Caco-2 (cell line): ENCODE data around the gene PNLIPRP3. TPM values are rescaled to one million over a fixed set of nuclear protein-coding genes. Genes with fewer than 3 reads are reported as not detected.

Experiments used
- BruUV-seq: library from RNA; stranded (reverse); fragments of 400-500 nt; replicated peaks from 2 replicates; lab custom pipeline; 2021; lab: Mats Ljungman, UMichigan
- CTCF ChIA-PET: fragments of 300-600 bp; sonication (Branson Sonifier 250); formaldehyde crosslinking; loops from one replicate; lab custom pipeline; 2022; ENCODE audit warnings: antibody characterized with exemption; lab: Charles Lee
- POLR2A ChIA-PET: fragments of 300-600 bp; sonication (Branson Sonifier 250); formaldehyde crosslinking; loops from one replicate; lab custom pipeline; 2022; ENCODE audit warnings: antibody characterized with exemption; lab: Charles Lee
- DNase-seq, 2 experiments: peaks; one replicate each; pipeline versions ENCODE4 v3.0.0 to v3.0.0-alpha.2; 2020 to 2022
- H3K27me3 ChIP-seq: replicated peaks from 2 replicates; pipeline ENCODE4 v1.6.0; 2011; ENCODE audit warnings: low read length; ENCODE audit not compliant: control insufficient read depth, insufficient read depth
- H3K36me3 ChIP-seq: 2 replicates; pipeline ENCODE4 v1.5.1; 2011; ENCODE audit warnings: low read length; ENCODE audit not compliant: control insufficient read depth, insufficient read depth
- H3K4me1 ChIP-seq: fragments of 250-450 bp; sonication (Bioruptor Pico); 2 replicates; pipeline ENCODE4 v1.5.1; 2020; ENCODE audit warnings: mild to moderate bottlenecking
- H3K4me3 ChIP-seq: 2 replicates; pipeline ENCODE4 v1.5.1; 2011; ENCODE audit warnings: low read depth, mild to moderate bottlenecking, control low read depth, low read length
- H3K9me3 ChIP-seq: fragments of 250-450 bp; sonication (Bioruptor Pico); 2 replicates; pipeline ENCODE4 v1.5.1; 2020; ENCODE audit warnings: mild to moderate bottlenecking, moderate library complexity
- H3K27ac Mint-ChIP-seq: one replicate; pipeline ENCODE4 v1.8.0; 2022; ENCODE audit warnings: mixed read lengths; ENCODE audit not compliant: unreplicated experiment
- H3K27me3 Mint-ChIP-seq: one replicate; pipeline ENCODE4 v1.8.0; 2022; ENCODE audit warnings: mixed read lengths; ENCODE audit not compliant: insufficient read depth, unreplicated experiment
- H3K36me3 Mint-ChIP-seq: one replicate; pipeline ENCODE4 v1.8.0; 2022; ENCODE audit warnings: mild to moderate bottlenecking, mixed read lengths; ENCODE audit not compliant: insufficient read depth, unreplicated experiment
- H3K4me1 Mint-ChIP-seq: one replicate; pipeline ENCODE4 v1.8.0; 2022; ENCODE audit warnings: low read depth, mixed read lengths; ENCODE audit not compliant: unreplicated experiment
- H3K4me3 Mint-ChIP-seq: one replicate; pipeline ENCODE4 v1.8.0; 2022; ENCODE audit warnings: mild to moderate bottlenecking, moderate library complexity, mixed read lengths; ENCODE audit not compliant: unreplicated experiment
- H3K9me3 Mint-ChIP-seq: one replicate; pipeline ENCODE4 v1.8.0; 2022; ENCODE audit warnings: mixed read lengths; ENCODE audit not compliant: unreplicated experiment
- CTCF ChIP-seq, 2 experiments: fragments of 200-600 bp in 1 of 2; IDR thresholded peaks; 1 replicate in 1 of 2; 2 replicates in 1 of 2; pipeline versions ENCODE4 v1.5.1 to v1.8.0; 2011 to 2022; ENCODE audit warnings: antibody characterized with exemption in 1 of 2, control low read depth in 1 of 2, inconsistent platforms in 1 of 2, low read depth in 1 of 2, low read length in 1 of 2, mild to moderate bottlenecking in 1 of 2, moderate library complexity in 1 of 2; ENCODE audit not compliant: insufficient read depth in 1 of 2, severe bottlenecking in 1 of 2, unreplicated experiment in 1 of 2
- intact Hi-C: fragments of 100-400 bp; cut with micrococcal nuclease; formaldehyde crosslinking; loops from one replicate; pipeline ENCODE4 v1.10.0; 2022; ENCODE audit not compliant: unreplicated experiment
- total RNA-seq: library from RNA; stranded (reverse); gene quantifications from 2 replicates; pipeline ENCODE4 v1.2.3, GENCODE V29; 2022

The PNLIPRP3 gene
- total RNA-seq, 1 experiment from 2014 or later: not detected

- no TSS peak for BruUV-seq
- no peak for DNase-seq
- Histone ChIP-seq H3K36me3 (no peaks in the 10 kb centered on the region), H3K4me1 (no peaks in the 10 kb centered on the region), H3K9me3 (no peaks in the 10 kb centered on the region), H3K4me3 (no peak overlapping the region), H3K27me3 (no peaks in the 10 kb centered on the region)
- ChIA-PET POLR2A (no interaction called here), CTCF (no interaction called here)
- H3K27me3 Mint-ChIP-seq: peaks cover 17% of the 10 kb centered on the region
- intact Hi-C loops: no loop called here
- H3K4me1 Mint-ChIP-seq: no peaks in the 10 kb centered on the region
- H3K9me3 Mint-ChIP-seq: no peaks in the 10 kb centered on the region
- no peak for TF ChIP-seq CTCF (IDR thresholded peaks at IDR 0.05; ENCODE audit: insufficient read depth in 1 of 2, low read depth in 1 of 2, low read length in 1 of 2, severe bottlenecking in 1 of 2, unreplicated experiment in 1 of 2)
- H3K4me3 Mint-ChIP-seq: no peak overlapping the region
- H3K36me3 Mint-ChIP-seq: no peaks in the 10 kb centered on the region
- no peak overlapping the region for H3K27ac Mint-ChIP-seq
Observed at GRCh38 chr10:116475866-116476265, 48.2 kb downstream of the PNLIPRP3 start.

GRCh38 chr10:116476461-116476860, 48.8 kb downstream of the PNLIPRP3 start:
- BruUV-seq: no TSS peak
- no peak for TF ChIP-seq CTCF (IDR thresholded peaks at IDR 0.05; ENCODE audit: insufficient read depth in 1 of 2, low read depth in 1 of 2, low read length in 1 of 2, severe bottlenecking in 1 of 2, unreplicated experiment in 1 of 2)
- Mint-ChIP-seq H3K4me3 (no peak overlapping the region), H3K36me3 (no peaks in the 10 kb centered on the region), H3K4me1 (no peaks in the 10 kb centered on the region), H3K27ac (no peak overlapping the region), H3K27me3 (peaks cover 21% of the 10 kb centered on the region), H3K9me3 (no peaks in the 10 kb centered on the region)
- Histone ChIP-seq H3K4me1 (no peaks in the 10 kb centered on the region), H3K36me3 (no peaks in the 10 kb centered on the region), H3K9me3 (no peaks in the 10 kb centered on the region), H3K4me3 (no peak overlapping the region), H3K27me3 (no peaks in the 10 kb centered on the region)
- DNase-seq: no peak
- ChIA-PET CTCF (no interaction called here), POLR2A (no interaction called here)
- intact Hi-C loops: no loop called here

GRCh38 chr10:116477986-116478664, 50.5 kb downstream of the PNLIPRP3 start:
- DNase-seq: no peak
- intact Hi-C loops: no loop called here
- BruUV-seq: no TSS peak

More at GRCh38 chr10:116477986-116478664, 50.5 kb downstream of the PNLIPRP3 start:
- Histone ChIP-seq H3K27me3 (no peaks in the 10 kb centered on the region), H3K9me3 (no peaks in the 10 kb centered on the region), H3K36me3 (no peaks in the 10 kb centered on the region), H3K4me3 (no peak overlapping the region), H3K4me1 (no peaks in the 10 kb centered on the region)
- no peak overlapping the region for H3K27ac Mint-ChIP-seq
- H3K27me3 Mint-ChIP-seq: peaks cover 29% of the 10 kb centered on the region
- TF ChIP-seq CTCF (IDR thresholded peaks at IDR 0.05; ENCODE audit: insufficient read depth in 1 of 2, low read depth in 1 of 2, low read length in 1 of 2, severe bottlenecking in 1 of 2, unreplicated experiment in 1 of 2): no peak
- H3K4me3 Mint-ChIP-seq: no peak overlapping the region
- ChIA-PET CTCF (no interaction called here), POLR2A (no interaction called here)
- H3K4me1 Mint-ChIP-seq: no peaks in the 10 kb centered on the region
- H3K9me3 Mint-ChIP-seq: no peaks in the 10 kb centered on the region
- no peaks in the 10 kb centered on the region for H3K36me3 Mint-ChIP-seq
